T-cell (primary cell): ENCODE data around the gene SGCG. TPM values are rescaled to one million over a fixed set of nuclear protein-coding genes. Genes with fewer than 3 reads are reported as not detected.
A peak's percentile ranks its signal among the peaks of the same experiment; 100 is the strongest.

Experiments used
- ATAC-seq, 4 experiments: fragments of 200-7000 bp in 3 of 4; fragments of 150-1000 bp in 1 of 4; cut with Tn5 transposase; replicated peaks in 1 of 4; 1 replicate in 3 of 4; 2 replicates in 1 of 4; pipeline ENCODE4 v1.10.0; 2021; ENCODE audit warnings: moderate library complexity in 3 of 4, mild to moderate bottlenecking in 2 of 4, moderate number of reproducible peaks in 1 of 4
- CTCF ChIA-PET, 2 donors: fragments of 300-600 bp; sonication (Branson Sonifier 250); formaldehyde crosslinking; loops; one replicate each; lab custom pipeline; 2022; ENCODE audit warnings: antibody characterized with exemption in 2 of 2; lab: Charles Lee
- POLR2A ChIA-PET, 2 donors: fragments of 300-600 bp; sonication (Branson Sonifier 250); formaldehyde crosslinking; loops; one replicate each; lab custom pipeline; 2022; ENCODE audit warnings: antibody characterized with exemption in 2 of 2; lab: Charles Lee
- DNase-seq, 35 experiments: peaks; one replicate each; pipeline versions ENCODE4 v3.0.0 to v3.0.0-alpha.2; 2013 to 2023
- H3K27ac ChIP-seq: one replicate; pipeline ENCODE4 v1.5.1; 2013; ENCODE audit warnings: low read length
- H3K27me3 ChIP-seq, 2 experiments: replicated peaks in 1 of 2; 1 replicate in 1 of 2; 2 replicates in 1 of 2; pipeline versions ENCODE4 v1.6.1 to v1.7.0; 2013; ENCODE audit warnings: low read length in 1 of 2, mixed read lengths in 1 of 2; ENCODE audit not compliant: control insufficient read depth in 2 of 2, insufficient read depth in 2 of 2; ENCODE audit errors: extremely low read depth in 1 of 2
- H3K36me3 ChIP-seq, 2 donors: 1 replicate in 1 of 2; 2 replicates in 1 of 2; pipeline versions ENCODE4 v1.6.1 to v1.7.0; 2013; ENCODE audit warnings: low read length in 1 of 2; ENCODE audit not compliant: control insufficient read depth in 2 of 2, insufficient read depth in 1 of 2; ENCODE audit errors: extremely low read depth in 1 of 2
- H3K4me1 ChIP-seq, 2 experiments: 1 replicate in 1 of 2; 2 replicates in 1 of 2; pipeline versions ENCODE4 v1.6.1 to v1.7.0; 2013; ENCODE audit warnings: low read length in 2 of 2, mixed read lengths in 1 of 2; ENCODE audit not compliant: insufficient read depth in 2 of 2, control insufficient read depth in 1 of 2; ENCODE audit errors: extremely low read depth in 1 of 2
- H3K4me3 ChIP-seq, 2 donors: 1 replicate in 1 of 2; 2 replicates in 1 of 2; pipeline versions ENCODE4 v1.5.1 to v1.7.0; 2013; ENCODE audit warnings: mild to moderate bottlenecking in 2 of 2, low read length in 1 of 2, moderate library complexity in 1 of 2; ENCODE audit not compliant: control insufficient read depth in 1 of 2; ENCODE audit errors: extremely low read depth in 1 of 2
- H3K9me3 ChIP-seq: 2 replicates; pipeline ENCODE4 v1.7.0; 2013
- H3K27ac Mint-ChIP-seq, 2 donors: one replicate each; pipeline ENCODE4 v1.8.0; 2020 to 2021; ENCODE audit warnings: mild to moderate bottlenecking in 2 of 2, mixed read lengths in 2 of 2
- H3K27me3 Mint-ChIP-seq, 2 donors: one replicate each; pipeline ENCODE4 v1.8.0; 2021 to 2022; ENCODE audit warnings: mixed read lengths in 2 of 2
- H3K36me3 Mint-ChIP-seq: one replicate; pipeline ENCODE4 v1.8.0; 2021; ENCODE audit warnings: mixed read lengths
- H3K4me1 Mint-ChIP-seq, 3 donors: one replicate each; pipeline ENCODE4 v1.8.0; 2020 to 2022; ENCODE audit warnings: mixed read lengths in 3 of 3, mild to moderate bottlenecking in 1 of 3
- H3K4me3 Mint-ChIP-seq, 3 donors: one replicate each; pipeline ENCODE4 v1.8.0; 2020 to 2022; ENCODE audit warnings: mild to moderate bottlenecking in 3 of 3, mixed read lengths in 3 of 3, moderate library complexity in 3 of 3
- H3K9me3 Mint-ChIP-seq, 3 donors: one replicate each; pipeline ENCODE4 v1.8.0; 2020 to 2022; ENCODE audit warnings: mixed read lengths in 3 of 3
- WGBS: methylation state at CpG from one replicate; pipeline ENCODE4 v1.1.5; 2013; ENCODE audit warnings: missing lambda C conversion rate; ENCODE audit not compliant: insufficient coverage; 5-methylcytosine and 5-hydroxymethylcytosine counted together
- total RNA-seq, 35 experiments: library from RNA in 6 of 35; stranded (reverse) in 6 of 35; fragments of 120-200 nt in 1 of 35; gene quantifications; one replicate each; pipeline versions ENCODE4 v1.2.1 to v1.2.4 and lab custom pipeline; 2013 to 2026

The SGCG gene
- total RNA-seq, 5 donors from 2014 or later (not counting 1 experiment from before 2014, with no cell fraction given), result not detected

GRCh38 chr13:23146006-23146405 is 34.8 kb upstream of the SGCG start:
- no peak for ATAC-seq
- Mint-ChIP-seq H3K9me3 (no peaks in the 10 kb centered on the region), H3K4me1 (no peaks in the 10 kb centered on the region), H3K27me3 (peaks cover 0 to 5% of the 10 kb centered on the region in 2 donors), H3K4me3 (no peak overlapping the region), H3K27ac (no peak overlapping the region), H3K36me3 (no peaks in the 10 kb centered on the region)
- Histone ChIP-seq H3K36me3 (no peaks in the 10 kb centered on the region), H3K9me3 (no peaks in the 10 kb centered on the region), H3K27ac (no peak overlapping the region), H3K4me1 (no peaks in the 10 kb centered on the region), H3K4me3 (no peak overlapping the region), H3K27me3 (no peaks in the 10 kb centered on the region)
- WGBS, result 100% methylated on average over 1 of the region's 5 CpGs
- DNase-seq, result no peak
- CTCF ChIA-PET, result no interaction called here
- POLR2A ChIA-PET, result no interaction called here

GRCh38 chr13:23146811-23147625 is 33.8 kb upstream of the SGCG start:
- ChIA-PET POLR2A (no interaction called here), CTCF (no interaction called here)
- Histone ChIP-seq H3K36me3 (no peaks in the 10 kb centered on the region), H3K9me3 (no peaks in the 10 kb centered on the region), H3K27me3 (no peaks in the 10 kb centered on the region), H3K4me3 (no peak overlapping the region), H3K4me1 (no peaks in the 10 kb centered on the region), H3K27ac (no peak overlapping the region)
- Mint-ChIP-seq H3K4me1 (no peaks in the 10 kb centered on the region), H3K9me3 (no peaks in the 10 kb centered on the region), H3K27ac (no peak overlapping the region), H3K27me3 (peaks cover 0 to 5% of the 10 kb centered on the region in 2 donors), H3K36me3 (no peaks in the 10 kb centered on the region), H3K4me3 (no peak overlapping the region)
- WGBS, result 100% methylated on average over 5 of the region's 12 CpGs
- ATAC-seq (no peak), DNase-seq (no peak)

- Mint-ChIP-seq H3K4me3 (no peak overlapping the region), H3K4me1 (no peaks in the 10 kb centered on the region), H3K9me3 (no peaks in the 10 kb centered on the region), H3K27me3 (peaks cover 0 to 5% of the 10 kb centered on the region in 2 donors), H3K27ac (no peak overlapping the region), H3K36me3 (no peaks in the 10 kb centered on the region)
- no peaks in the 10 kb centered on the region for H3K4me1 ChIP-seq
- no peaks in the 10 kb centered on the region for H3K36me3 ChIP-seq
- ChIA-PET POLR2A (no interaction called here), CTCF (no interaction called here)
- no peak for DNase-seq
- 82% methylated on average over 7 of the region's 10 CpGs for WGBS
- H3K27ac ChIP-seq, result no peak overlapping the region
- H3K27me3 ChIP-seq, result no peaks in the 10 kb centered on the region
- ATAC-seq, result no peak
- H3K9me3 ChIP-seq, result no peaks in the 10 kb centered on the region
- H3K4me3 ChIP-seq, result no peak overlapping the region
Observed at GRCh38 chr13:23147827-23148226, 33.0 kb upstream of the SGCG start.

GRCh38 chr13:23157781-23158180 is 23.0 kb upstream of the SGCG start:
- no CpG with 5 or more reads among the region's 7 CpGs for WGBS
- H3K27me3 Mint-ChIP-seq, result peaks cover 29 to 37% of the 10 kb centered on the region in 2 donors
- H3K4me1 ChIP-seq, result no peaks in the 10 kb centered on the region
- ChIA-PET CTCF (interaction anchor here in 1 of 2 donors (0.7 kb wide), 1 partner anchor 31 kb away, joined by 4 read pairs; no protein-coding TSS in a partner anchor), POLR2A (no interaction called here)
- H3K4me1 Mint-ChIP-seq, result peaks cover 2 to 6% (median 4%) of the 10 kb centered on the region in 3 donors
- no peak overlapping the region for H3K4me3 Mint-ChIP-seq
- H3K9me3 ChIP-seq, result no peaks in the 10 kb centered on the region
- no peak overlapping the region for H3K4me3 ChIP-seq
- peaks cover 0 to 6% (median 4%) of the 10 kb centered on the region in 3 donors for H3K9me3 Mint-ChIP-seq
- H3K27ac Mint-ChIP-seq, result no peak overlapping the region
- no peak for DNase-seq
- peaks cover 2 to 17% of the 10 kb centered on the region in 2 experiments for H3K27me3 ChIP-seq
- no peak for ATAC-seq
- H3K27ac ChIP-seq, result no peak overlapping the region
- H3K36me3 Mint-ChIP-seq, result no peaks in the 10 kb centered on the region
- no peaks in the 10 kb centered on the region for H3K36me3 ChIP-seq

GRCh38 chr13:23159205-23159759 is 21.5 kb upstream of the SGCG start:
- H3K9me3 ChIP-seq, result no peaks in the 10 kb centered on the region
- no peaks in the 10 kb centered on the region for H3K4me1 ChIP-seq
- no peaks in the 10 kb centered on the region for H3K36me3 Mint-ChIP-seq
- peaks cover 24 to 32% of the 10 kb centered on the region in 2 donors for H3K27me3 Mint-ChIP-seq
- no peaks in the 10 kb centered on the region for H3K36me3 ChIP-seq
- WGBS, result 8% methylated on average over 16 of the region's 25 CpGs
- no peak overlapping the region for H3K4me3 Mint-ChIP-seq
- ATAC-seq, result no peak
- POLR2A ChIA-PET, result no interaction called here
- peaks cover 2 to 17% of the 10 kb centered on the region in 2 experiments for H3K27me3 ChIP-seq
- CTCF ChIA-PET, result no interaction called here
- no peak overlapping the region for H3K27ac ChIP-seq
- peak in 1 of 35 experiments; percentile 4 for DNase-seq
- peaks cover 0 to under 1% (median under 1%) of the 10 kb centered on the region in 3 donors for H3K9me3 Mint-ChIP-seq
- no peak overlapping the region for H3K27ac Mint-ChIP-seq
- H3K4me1 Mint-ChIP-seq, result peaks cover 2 to 6% (median 4%) of the 10 kb centered on the region in 3 donors
- no peak overlapping the region for H3K4me3 ChIP-seq

- no peaks in the 10 kb centered on the region for H3K9me3 Mint-ChIP-seq
- no peak overlapping the region for H3K27ac ChIP-seq
- no peaks in the 10 kb centered on the region for H3K36me3 ChIP-seq
- H3K4me3 ChIP-seq, result no peak overlapping the region
- no peaks in the 10 kb centered on the region for H3K36me3 Mint-ChIP-seq
- no peak for ATAC-seq
- 2% methylated on average over 78 of the region's 79 CpGs for WGBS
- peaks cover 2 to 6% (median 4%) of the 10 kb centered on the region in 3 donors for H3K4me1 Mint-ChIP-seq
- H3K27me3 Mint-ChIP-seq, result peaks cover 20 to 29% of the 10 kb centered on the region in 2 donors
- peaks cover 2 to 17% of the 10 kb centered on the region in 2 experiments for H3K27me3 ChIP-seq
- no peaks in the 10 kb centered on the region for H3K9me3 ChIP-seq
- no peaks in the 10 kb centered on the region for H3K4me1 ChIP-seq
- DNase-seq, result no peak
- H3K27ac Mint-ChIP-seq, result no peak overlapping the region
- no peak overlapping the region for H3K4me3 Mint-ChIP-seq
- POLR2A ChIA-PET, result no interaction called here
- CTCF ChIA-PET, result no interaction called here
Observed at GRCh38 chr13:23159760-23160637, 20.8 kb upstream of the SGCG start.
